Stimulated activated effector memory CD8-positive, alpha-beta T cell treated with anti-CD3 and anti-CD28 coated beads, Interleukin-12 subunit alpha, Interleukin-12 subunit beta, amount 100 ng/mL, for 72 hours (primary cell): ENCODE measurements around the gene TLNRD1.
"Not testable (repeated sequence)": the region's sequence is repeated elsewhere in the genome, so short reads cannot be mapped to it uniquely, and the experiment has no call there.

Source experiments
- ATAC-seq: fragments of 150-1000 bp; cut with Tn5 transposase; 2 replicates; pipeline ENCODE4 v1.10.0; 2021
- DNase-seq, 2 donors: peaks; one replicate each; pipeline ENCODE4 v3.0.0; 2021 to 2022; ENCODE audit warnings: low spot score in 2 of 2
- H3K27ac Mint-ChIP-seq: one replicate; pipeline ENCODE4 v1.8.0; 2022; ENCODE audit warnings: mild to moderate bottlenecking, mixed read lengths
- H3K36me3 Mint-ChIP-seq: one replicate; pipeline ENCODE4 v1.8.0; 2022; ENCODE audit warnings: mild to moderate bottlenecking, mixed read lengths
- H3K4me1 Mint-ChIP-seq: one replicate; pipeline ENCODE4 v1.8.0; 2022; ENCODE audit warnings: mixed read lengths
- H3K4me3 Mint-ChIP-seq: one replicate; pipeline ENCODE4 v1.8.0; 2022; ENCODE audit warnings: mild to moderate bottlenecking, mixed read lengths
- H3K9me3 Mint-ChIP-seq: one replicate; pipeline ENCODE4 v1.8.0; 2022; ENCODE audit warnings: mixed read lengths

TLNRD1 gene

GRCh38 chr15:81000624-81001151, at the start of gene TLNRD1:
Gene TLNRD1 (plus strand): TSS chr15:81000923. CDS start chr15:81002272, 1,349 bp downstream.
- peaks cover 46% of the 10 kb centered on the region for H3K4me1 Mint-ChIP-seq

GRCh38 chr15:80951941-80952340, 48.8 kb upstream of the TLNRD1 start:
- no peak for DNase-seq

More at GRCh38 chr15:81000624-81001151, at the start of gene TLNRD1:
- Mint-ChIP-seq H3K4me3 (peak within 1 kb of the TSS; percentile 86), H3K27ac (peak within 1 kb of the TSS; percentile 89), H3K9me3 (no peaks in the 10 kb centered on the region), H3K36me3 (peaks cover 39% of the 10 kb centered on the region)
- DNase-seq (peak; percentile 72 to 93), ATAC-seq (peak; percentile 82)

GRCh38 chr15:80953001-80953952, 47.4 kb upstream of the TLNRD1 start:
- H3K27ac Mint-ChIP-seq, result peak overlapping the region; percentile 41
- peaks cover 5% of the 10 kb centered on the region for H3K36me3 Mint-ChIP-seq
- no peaks in the 10 kb centered on the region for H3K9me3 Mint-ChIP-seq
- DNase-seq (no peak), ATAC-seq (no peak)
- peaks cover 37% of the 10 kb centered on the region for H3K4me1 Mint-ChIP-seq
- H3K4me3 Mint-ChIP-seq, result no peak overlapping the region

More at GRCh38 chr15:80951941-80952340, 48.8 kb upstream of the TLNRD1 start:
- no peaks in the 10 kb centered on the region for H3K9me3 Mint-ChIP-seq
- H3K27ac Mint-ChIP-seq, result no peak overlapping the region
- no peak for ATAC-seq
- H3K36me3 Mint-ChIP-seq, result peaks cover 8% of the 10 kb centered on the region
- no peak overlapping the region for H3K4me3 Mint-ChIP-seq
- H3K4me1 Mint-ChIP-seq, result peaks cover 29% of the 10 kb centered on the region

GRCh38 chr15:80953953-80954778, 46.6 kb upstream of the TLNRD1 start:
- Mint-ChIP-seq H3K36me3 (peaks cover 11% of the 10 kb centered on the region), H3K9me3 (no peaks in the 10 kb centered on the region), H3K4me3 (no peak overlapping the region), H3K27ac (peak overlapping the region; percentile 46), H3K4me1 (peaks cover 37% of the 10 kb centered on the region)
- ATAC-seq (no peak), DNase-seq (no peak)

- peak; percentile 99 for ATAC-seq
- Mint-ChIP-seq H3K4me1 (peaks cover 37% of the 10 kb centered on the region), H3K36me3 (peaks cover 27% of the 10 kb centered on the region), H3K27ac (peak overlapping the region; percentile 37)
- H3K4me3 Mint-ChIP-seq, H3K9me3 Mint-ChIP-seq: not testable (repeated sequence)
- peak; percentile 33 to 70 for DNase-seq
These were observed 44.9 kb upstream of the TLNRD1 start for GRCh38 chr15:80955571-80956452.

GRCh38 chr15:80957556-80957955, 43.2 kb upstream of the TLNRD1 start:
- peak overlapping the region; percentile 36 for H3K27ac Mint-ChIP-seq
- peaks cover 34% of the 10 kb centered on the region for H3K36me3 Mint-ChIP-seq
- H3K4me3 Mint-ChIP-seq, result no peak overlapping the region
- ATAC-seq (no peak), DNase-seq (no peak)
- peaks cover 46% of the 10 kb centered on the region for H3K4me1 Mint-ChIP-seq
- no peaks in the 10 kb centered on the region for H3K9me3 Mint-ChIP-seq

GRCh38 chr15:80957976-80958375, 42.7 kb upstream of the TLNRD1 start:
- no peak for DNase-seq
- H3K9me3 Mint-ChIP-seq, result no peaks in the 10 kb centered on the region
- H3K4me3 Mint-ChIP-seq, result no peak overlapping the region
- ATAC-seq, result no peak
- no peak overlapping the region for H3K27ac Mint-ChIP-seq
- H3K4me1 Mint-ChIP-seq, result peaks cover 46% of the 10 kb centered on the region
- H3K36me3 Mint-ChIP-seq, result peaks cover 34% of the 10 kb centered on the region

DNA sequence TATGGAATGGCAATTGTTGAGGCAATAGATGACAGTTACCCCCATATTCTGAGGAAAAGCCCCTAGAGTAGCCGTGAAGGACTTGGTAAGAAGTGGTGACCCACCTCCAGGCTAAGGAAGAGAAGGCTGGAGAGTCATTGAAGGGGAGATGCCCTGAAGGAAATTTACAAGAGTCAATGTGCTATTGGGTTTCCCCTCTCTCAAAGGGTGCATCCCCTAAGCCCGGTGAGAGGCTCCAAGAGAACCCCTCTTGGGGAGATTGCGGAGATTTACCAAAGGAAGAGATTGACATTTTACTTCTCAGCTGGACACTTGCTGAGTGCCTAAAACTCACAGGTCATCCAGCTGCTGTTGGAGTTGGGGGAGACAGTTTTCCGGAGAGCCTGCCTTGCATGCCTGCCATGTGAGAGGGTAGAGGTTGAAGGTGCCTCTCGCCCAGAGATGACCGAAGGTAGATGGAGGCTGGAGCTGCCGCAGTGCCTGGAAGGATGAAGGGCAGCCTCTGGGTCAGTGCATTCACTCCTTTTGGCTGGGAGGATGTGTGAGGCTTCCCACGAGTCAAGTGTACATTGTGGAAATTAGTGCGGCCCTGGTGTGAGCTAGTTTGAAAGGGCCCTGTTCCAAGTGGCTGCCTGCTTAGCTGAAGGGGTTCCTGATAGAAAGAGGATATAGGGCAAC, 41.8 kb upstream of the TLNRD1 start:
- Mint-ChIP-seq H3K36me3 (peaks cover 34% of the 10 kb centered on the region), H3K9me3 (no peaks in the 10 kb centered on the region), H3K4me3 (no peak overlapping the region), H3K4me1 (peaks cover 44% of the 10 kb centered on the region), H3K27ac (no peak overlapping the region)
- ATAC-seq (no peak), DNase-seq (no peak)

DNA sequence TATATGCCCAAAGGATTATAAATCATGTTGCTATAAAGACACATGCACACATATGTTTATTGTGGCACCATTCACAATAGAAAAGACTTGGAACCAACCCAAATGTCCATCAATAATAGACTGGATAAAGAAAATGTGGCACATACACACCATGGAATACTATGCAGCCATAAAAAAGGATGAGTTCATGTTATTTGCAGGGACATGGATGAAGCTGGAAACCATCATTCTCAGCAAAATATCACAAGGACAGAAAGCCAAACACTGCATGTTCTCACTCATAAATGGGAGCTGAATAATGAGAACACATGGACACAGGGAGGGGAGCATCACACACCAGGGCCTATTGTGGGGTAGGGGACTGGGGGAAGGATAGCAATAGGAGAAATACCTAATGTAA, 35.3 kb upstream of the TLNRD1 start:
- H3K27ac Mint-ChIP-seq, ATAC-seq, DNase-seq, H3K4me3 Mint-ChIP-seq, H3K9me3 Mint-ChIP-seq: not testable (repeated sequence)
- Mint-ChIP-seq H3K36me3 (peaks cover 50% of the 10 kb centered on the region), H3K4me1 (peaks cover 31% of the 10 kb centered on the region)

GRCh38 chr15:80966431-80967197, 34.1 kb upstream of the TLNRD1 start:
- Mint-ChIP-seq H3K36me3 (peaks cover 46% of the 10 kb centered on the region), H3K9me3 (no peaks in the 10 kb centered on the region), H3K27ac (no peak overlapping the region), H3K4me1 (peaks cover 31% of the 10 kb centered on the region), H3K4me3 (no peak overlapping the region)
- DNase-seq (no peak), ATAC-seq (no peak)

DNA sequence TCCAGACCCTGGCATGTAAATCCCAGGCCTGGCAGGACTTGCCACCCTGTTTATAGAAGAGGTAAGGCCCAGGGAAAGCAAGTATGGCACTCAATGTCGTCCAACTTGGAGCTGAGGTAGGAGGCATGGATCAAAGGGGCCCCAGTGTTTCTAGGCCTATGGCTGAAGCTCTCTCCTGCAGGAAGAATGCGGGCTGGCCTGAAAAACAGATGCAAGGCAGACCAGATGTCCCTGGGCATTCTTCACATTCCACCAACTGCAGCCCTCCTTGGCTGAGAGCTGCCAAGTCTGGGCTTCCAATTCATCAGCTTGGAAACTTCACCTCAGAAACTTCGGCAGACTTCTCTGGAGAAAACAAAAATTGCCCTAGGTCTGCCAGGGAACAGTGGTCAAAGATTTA, 33.3 kb upstream of the TLNRD1 start:
- no peaks in the 10 kb centered on the region for H3K9me3 Mint-ChIP-seq
- ATAC-seq, result no peak
- H3K27ac Mint-ChIP-seq, result no peak overlapping the region
- DNase-seq, result no peak
- H3K36me3 Mint-ChIP-seq, result peaks cover 54% of the 10 kb centered on the region
- no peak overlapping the region for H3K4me3 Mint-ChIP-seq
- peaks cover 23% of the 10 kb centered on the region for H3K4me1 Mint-ChIP-seq

DNA sequence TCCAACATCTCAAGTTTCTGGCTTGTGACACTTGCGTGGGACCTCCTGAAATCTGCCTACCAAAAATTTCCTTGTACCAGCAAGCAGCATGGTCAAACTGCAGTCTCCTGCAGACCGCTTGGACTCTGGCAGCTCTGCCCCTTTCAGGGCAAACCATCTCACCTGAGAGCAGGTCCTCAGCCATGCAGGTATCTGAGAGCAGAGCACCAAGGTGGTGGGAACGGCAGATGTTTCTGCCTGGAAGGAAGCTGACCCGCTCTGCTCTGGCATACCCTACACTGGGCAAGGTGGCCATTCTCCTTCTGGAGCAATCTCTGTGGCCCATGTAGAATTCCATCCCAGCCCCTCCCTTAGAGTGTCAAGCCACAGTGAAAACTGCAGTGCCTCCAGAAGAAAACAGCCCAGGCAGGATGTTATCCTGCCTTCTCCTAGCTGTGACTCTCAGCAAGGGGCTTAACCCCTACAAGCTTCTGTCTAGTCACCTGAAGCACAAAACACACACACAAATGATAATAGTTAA, 32.7 kb upstream of the TLNRD1 start:
- no peak for DNase-seq
- H3K4me3 Mint-ChIP-seq, result no peak overlapping the region
- no peak overlapping the region for H3K27ac Mint-ChIP-seq
- no peak for ATAC-seq
- no peaks in the 10 kb centered on the region for H3K9me3 Mint-ChIP-seq
- H3K36me3 Mint-ChIP-seq, result peaks cover 56% of the 10 kb centered on the region
- peaks cover 17% of the 10 kb centered on the region for H3K4me1 Mint-ChIP-seq

DNA sequence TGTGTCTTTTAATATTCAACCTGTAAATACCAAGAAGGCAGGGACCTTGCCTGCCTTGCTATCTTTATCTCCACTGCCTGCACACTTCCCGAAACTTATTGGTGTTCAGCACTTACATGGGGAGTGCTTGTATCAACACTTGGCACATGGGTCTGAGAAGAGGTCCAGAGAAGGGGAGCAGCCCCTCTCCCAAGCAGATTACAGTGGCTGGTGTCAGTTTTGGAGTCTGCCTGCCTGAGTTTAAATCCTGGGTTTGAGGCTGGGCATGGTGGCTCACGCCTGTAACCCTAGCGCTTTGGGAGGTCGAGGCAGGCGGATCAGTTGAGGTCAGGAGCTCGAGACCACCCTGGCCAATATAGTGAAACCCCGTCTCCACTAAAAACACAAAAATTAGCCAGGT, 31.4 kb upstream of the TLNRD1 start:
- no peak overlapping the region for H3K4me3 Mint-ChIP-seq
- no peak overlapping the region for H3K27ac Mint-ChIP-seq
- peaks cover 64% of the 10 kb centered on the region for H3K36me3 Mint-ChIP-seq
- H3K9me3 Mint-ChIP-seq, result no peaks in the 10 kb centered on the region
- ATAC-seq (no peak), DNase-seq (no peak)
- H3K4me1 Mint-ChIP-seq, result peaks cover 12% of the 10 kb centered on the region
